ENCODE results near the gene NAP1L4.

The NAP1L4 gene, protein sequence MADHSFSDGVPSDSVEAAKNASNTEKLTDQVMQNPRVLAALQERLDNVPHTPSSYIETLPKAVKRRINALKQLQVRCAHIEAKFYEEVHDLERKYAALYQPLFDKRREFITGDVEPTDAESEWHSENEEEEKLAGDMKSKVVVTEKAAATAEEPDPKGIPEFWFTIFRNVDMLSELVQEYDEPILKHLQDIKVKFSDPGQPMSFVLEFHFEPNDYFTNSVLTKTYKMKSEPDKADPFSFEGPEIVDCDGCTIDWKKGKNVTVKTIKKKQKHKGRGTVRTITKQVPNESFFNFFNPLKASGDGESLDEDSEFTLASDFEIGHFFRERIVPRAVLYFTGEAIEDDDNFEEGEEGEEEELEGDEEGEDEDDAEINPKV

DNA sequence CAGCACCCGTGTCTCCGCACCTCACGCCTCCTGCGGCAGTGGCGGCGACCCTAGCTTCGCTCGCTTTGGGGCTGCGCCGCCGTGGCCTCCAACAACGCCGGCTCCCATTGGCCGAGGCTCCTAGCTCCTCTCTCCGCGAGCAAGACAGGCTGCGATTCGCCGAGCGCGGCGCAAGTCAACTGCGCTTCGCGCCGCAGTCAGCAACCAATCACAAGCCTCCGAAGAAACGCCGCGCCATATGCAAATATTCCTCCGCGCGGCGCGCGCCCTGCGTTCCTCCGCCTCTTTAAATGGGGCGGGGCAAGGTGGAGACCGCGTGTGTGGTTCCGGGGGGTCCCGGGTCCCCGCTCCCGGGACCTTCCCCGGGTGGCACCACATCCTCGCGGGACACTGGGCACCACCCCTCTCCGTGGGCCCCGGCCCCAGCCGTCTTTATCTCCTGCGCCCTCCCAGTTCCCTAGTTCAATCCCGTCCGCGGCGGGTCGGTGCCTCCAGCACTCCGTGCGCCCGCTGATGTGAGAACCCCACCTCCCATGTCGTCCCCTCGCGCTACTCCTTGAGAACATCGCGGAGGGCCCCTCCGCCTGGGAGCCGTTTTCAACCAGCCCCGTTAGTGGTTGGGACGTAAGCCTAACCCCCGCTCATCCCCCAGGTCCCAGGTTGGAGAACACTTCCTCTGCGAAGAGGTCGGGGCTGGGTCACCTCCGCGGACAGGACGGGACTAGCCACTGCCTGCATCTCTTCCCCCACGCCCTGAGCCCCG lies at the start of gene NAP1L4:
Gene NAP1L4 (minus strand): TSS at position 96 of the 763 bp plus-strand sequence. CDS start 13,109 bp downstream, outside the sequence.
- DNase-seq: peak; percentile 73

- DNase-seq: no peak
These were observed 48.8 kb upstream of the NAP1L4 start for GRCh38 chr11:3040881-3041280.

DNA sequence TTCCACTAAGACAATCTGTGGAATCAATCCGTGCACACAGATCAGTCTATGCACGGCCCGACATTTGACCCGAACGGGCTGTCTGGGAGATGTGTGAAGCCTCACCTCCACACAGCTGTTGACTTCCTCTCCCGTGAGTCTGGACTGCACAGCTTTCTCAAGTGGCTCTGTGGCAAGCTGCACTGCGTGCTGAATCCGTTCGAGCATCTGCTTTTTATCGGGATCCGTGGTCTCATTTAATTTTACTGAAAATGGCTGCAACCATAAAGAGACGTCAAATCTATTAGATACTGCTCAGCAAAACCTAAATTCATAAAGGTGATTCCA lies 45.8 kb upstream of the NAP1L4 start:
- DNase-seq: no peak

DNA sequence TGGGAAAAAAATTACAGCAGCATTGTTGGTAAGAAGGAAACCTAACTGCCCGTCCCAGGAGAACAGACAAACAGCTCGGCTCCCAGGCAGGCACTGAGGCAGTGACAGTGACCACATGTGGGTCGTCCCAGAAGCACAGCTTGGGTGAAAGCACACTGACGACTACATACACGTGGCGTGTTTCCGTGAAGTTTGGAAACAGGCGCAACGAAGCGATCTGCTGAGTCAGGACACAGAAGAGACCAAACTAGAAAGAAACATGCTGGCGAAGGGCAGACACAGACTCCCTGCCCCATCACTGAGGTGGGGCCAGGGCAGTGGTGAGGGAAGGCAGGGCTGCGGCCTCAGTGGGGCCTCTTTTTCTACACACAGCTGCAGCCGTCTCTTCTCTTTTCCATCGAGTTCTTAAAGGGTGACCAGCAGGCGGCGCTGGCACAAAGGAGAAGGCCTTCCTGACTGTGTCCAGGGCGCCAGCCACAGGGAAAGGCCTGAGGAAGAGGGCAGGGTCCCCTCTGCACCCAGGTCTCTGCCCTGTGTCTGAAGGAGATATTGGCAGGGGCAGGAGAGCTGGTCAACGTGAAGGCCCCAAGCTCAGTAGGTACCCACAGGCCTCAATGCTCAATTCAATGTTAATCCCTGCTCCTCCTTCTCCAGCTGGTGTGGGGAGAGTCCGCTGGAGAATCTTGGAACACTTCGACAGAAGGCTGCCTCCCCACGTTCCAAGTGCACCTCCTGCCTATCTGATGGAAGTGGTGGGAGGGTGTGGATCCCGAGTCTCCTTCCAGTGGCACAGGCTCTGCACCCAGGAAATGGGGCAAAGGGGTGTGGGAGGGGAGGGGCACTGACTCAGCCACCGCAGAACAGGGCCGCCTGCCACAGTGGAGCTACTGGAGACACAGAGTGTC lies 45.2 kb upstream of the NAP1L4 start:
- DNase-seq: no peak

DNA sequence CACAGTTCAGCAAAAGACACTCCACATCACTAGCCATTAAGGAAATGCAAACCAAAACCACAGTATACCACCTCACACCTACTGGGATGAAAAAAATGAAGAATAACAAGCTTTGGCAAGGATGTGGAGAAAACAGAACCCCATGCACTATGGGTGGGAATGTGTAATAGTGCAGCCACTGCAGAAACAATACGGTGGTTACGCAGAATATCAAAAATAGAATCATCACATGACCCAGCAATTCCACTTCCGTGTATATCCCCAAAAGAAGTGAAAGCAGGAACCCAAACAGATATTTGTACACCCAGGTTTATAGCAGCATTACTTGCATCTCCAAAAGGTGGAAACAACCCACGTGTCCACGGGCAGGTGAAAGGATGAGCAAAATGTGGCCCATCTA lies 44.3 kb upstream of the NAP1L4 start:
- DNase-seq: no peak

GRCh38 chr11:3035333-3035732 lies 43.2 kb upstream of the NAP1L4 start:
- no peak for DNase-seq

GRCh38 chr11:3030289-3031070 lies 38.4 kb upstream of the NAP1L4 start:
- no peak for DNase-seq

- no peak for DNase-seq
These were observed 36.7 kb upstream of the NAP1L4 start for GRCh38 chr11:3028813-3029212.

GRCh38 chr11:3026803-3027202 lies 34.7 kb upstream of the NAP1L4 start:
- no peak for DNase-seq

DNA sequence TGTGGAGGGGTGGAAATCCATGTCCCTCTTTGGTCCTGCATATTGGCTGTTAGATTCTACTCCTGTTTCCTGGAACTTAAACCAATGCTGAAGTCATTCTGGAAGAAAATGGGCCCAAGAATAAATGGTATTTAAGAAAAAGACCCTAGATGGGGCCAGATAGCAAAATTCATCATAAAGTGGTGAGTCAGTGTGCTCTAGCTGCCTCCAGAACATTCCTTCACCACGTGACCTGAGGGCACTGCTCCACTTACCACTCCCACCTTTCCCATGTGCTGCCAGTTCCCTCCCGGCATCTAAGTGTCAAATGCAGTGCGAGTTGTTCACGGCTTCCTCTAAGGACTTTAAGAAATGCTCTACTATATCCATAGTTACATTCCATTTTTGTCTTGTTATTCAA lies 30.9 kb upstream of the NAP1L4 start:
- no peak for DNase-seq

GRCh38 chr11:3022300-3022967 lies 30.3 kb upstream of the NAP1L4 start:
- no peak for DNase-seq

DNA sequence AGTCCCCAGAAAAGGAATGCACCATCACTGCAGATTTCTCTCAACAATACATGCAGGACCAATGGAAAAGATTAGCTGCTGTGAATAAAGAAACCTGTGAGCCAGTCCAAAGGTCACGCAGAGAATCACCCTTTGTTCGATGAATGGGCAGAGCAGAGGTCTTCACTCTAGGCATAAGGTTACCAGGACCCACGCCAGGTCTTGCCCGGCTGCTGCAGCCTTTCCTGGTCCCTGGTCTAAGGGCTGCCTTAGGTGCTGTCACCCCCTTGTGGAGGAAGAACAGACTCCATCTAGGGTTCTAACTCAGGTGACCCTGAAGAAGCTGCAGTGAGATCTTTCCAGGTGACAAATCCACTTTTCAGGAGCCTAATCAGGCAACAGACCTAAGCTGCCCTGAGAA lies 29.0 kb upstream of the NAP1L4 start:
- no peak for DNase-seq

DNA sequence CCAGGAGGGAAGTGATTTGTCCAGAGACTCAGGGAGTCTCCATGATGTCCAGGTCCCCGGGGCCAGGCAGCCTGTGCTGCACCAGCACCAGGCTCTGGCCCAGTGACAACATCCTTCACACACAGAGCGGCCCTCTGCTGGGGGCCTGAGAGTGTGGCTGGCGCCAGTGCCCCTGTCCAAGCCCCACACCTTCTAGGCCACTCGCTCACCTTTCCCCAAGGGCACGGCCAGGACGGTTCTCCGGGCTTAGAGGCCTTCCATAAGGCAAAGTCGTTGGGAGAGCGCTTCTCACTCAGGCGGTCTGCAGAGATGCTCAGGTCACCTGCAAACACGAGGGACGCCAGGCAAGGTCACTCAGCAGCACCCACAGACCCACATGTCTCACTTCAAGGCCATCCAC lies 27.9 kb upstream of the NAP1L4 start:
- DNase-seq: no peak

- no peak for DNase-seq
These were observed 26.5 kb upstream of the NAP1L4 start for GRCh38 chr11:3018596-3018995.

DNA sequence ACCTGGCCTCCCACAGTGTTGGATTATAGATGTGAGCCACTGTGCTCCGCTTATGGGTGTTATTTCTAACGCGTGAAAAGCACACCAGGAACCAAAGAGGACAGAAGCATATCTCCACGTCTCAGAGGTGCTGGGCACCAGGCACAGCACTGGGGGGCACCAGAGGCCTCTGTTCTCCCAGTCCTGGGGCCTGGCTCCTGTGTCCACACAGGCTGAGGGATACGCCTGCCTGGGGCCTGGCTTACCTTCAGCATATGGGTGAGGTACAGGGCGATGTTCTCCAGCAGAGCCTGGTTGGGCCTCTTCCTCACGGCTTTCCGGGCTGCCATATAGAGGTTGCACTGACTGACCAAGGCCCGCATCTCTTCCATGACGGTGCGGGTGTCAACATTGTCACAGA lies 24.7 kb upstream of the NAP1L4 start:
- no peak for DNase-seq

DNA sequence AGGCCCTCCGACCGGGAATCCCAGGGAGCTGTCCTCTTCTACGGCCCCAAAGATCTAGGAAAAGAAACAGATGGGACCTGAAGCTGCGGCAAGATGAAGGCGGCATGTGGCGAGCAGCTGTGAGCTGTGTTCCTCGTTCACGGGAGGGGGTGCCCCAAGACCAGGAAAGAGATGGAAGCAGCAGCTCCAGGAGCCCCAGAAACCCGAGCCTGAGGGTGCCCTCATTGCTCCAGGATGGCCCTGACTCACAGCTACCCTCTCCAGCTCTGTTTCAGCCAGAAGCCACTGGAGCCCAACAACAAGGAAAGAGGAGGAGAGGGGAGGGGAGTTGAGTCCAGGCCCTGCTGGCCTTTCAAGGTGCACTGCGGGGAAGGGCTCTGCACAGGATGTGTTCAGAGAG lies 23.7 kb upstream of the NAP1L4 start:
- DNase-seq: no peak

- no peak for DNase-seq
These were observed 22.8 kb upstream of the NAP1L4 start for GRCh38 chr11:3014943-3015342.

GRCh38 chr11:3014057-3014938 lies 22.2 kb upstream of the NAP1L4 start:
- no peak for DNase-seq

- DNase-seq: no peak
These were observed 20.1 kb upstream of the NAP1L4 start for GRCh38 chr11:3011891-3012885.

All from GOT3 (cell line).